AG09309 (cell line): ENCODE results near the gene ATP9B.

Experiments used
- DNase-seq: peaks from one replicate; pipeline ENCODE4 v3.0.0-alpha.2; 2010; ENCODE audit warnings: low read depth
- H3K4me3 ChIP-seq: 2 replicates; pipeline ENCODE4 v1.5.1; 2011; ENCODE audit warnings: mild to moderate bottlenecking, low read depth, low read length, moderate library complexity; ENCODE audit not compliant: control insufficient read depth
- CTCF ChIP-seq: IDR thresholded peaks from 2 replicates; pipeline ENCODE4 v1.5.1; 2011; ENCODE audit warnings: mild to moderate bottlenecking, low read depth, low read length, inconsistent platforms; ENCODE audit not compliant: insufficient read depth, control insufficient read depth; ENCODE audit errors: missing control alignments

Gene ATP9B

DNA sequence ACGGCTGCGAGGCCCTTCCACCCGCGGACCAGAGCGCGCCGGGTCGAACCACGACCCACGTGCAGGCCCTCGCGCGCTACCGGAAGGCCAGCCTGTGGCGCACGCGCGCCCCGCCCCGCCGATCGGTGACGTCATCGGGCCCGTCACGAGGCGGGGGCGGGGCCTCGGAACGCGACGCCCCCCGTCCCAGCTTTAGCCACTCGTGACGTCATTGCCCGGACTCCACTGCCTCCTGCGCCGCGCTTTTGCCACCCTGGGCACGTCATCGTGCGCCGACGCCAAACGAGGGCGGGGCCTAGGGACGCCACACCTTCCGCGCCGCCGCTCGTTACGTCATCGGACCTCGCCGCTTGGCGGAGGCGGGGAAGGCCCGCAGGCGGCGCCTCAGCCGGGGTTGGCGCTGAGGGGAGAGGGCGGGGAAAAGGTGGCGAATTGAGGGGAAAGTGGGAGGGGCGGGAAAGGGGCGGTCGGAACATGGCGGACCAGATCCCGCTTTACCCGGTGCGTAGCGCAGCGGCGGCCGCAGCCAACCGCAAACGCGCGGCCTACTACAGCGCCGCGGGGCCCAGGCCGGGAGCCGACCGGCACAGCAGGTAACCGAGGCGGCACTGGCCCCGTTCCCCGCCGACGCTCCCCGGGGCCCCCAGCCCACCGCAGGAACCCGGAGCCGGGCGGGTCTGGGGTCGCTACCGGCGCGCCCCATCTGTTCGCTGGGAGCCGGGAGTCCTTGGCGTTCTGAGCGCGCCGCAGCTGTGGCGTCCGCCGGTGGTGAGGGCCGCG is at the start of gene ATP9B:
Gene ATP9B (plus strand): TSS at position 458 of the 780 bp plus-strand sequence. CDS start 17 bp downstream, at position 475.
- TF ChIP-seq CTCF: no peak
- H3K4me3 ChIP-seq: peak within 1 kb of the TSS; percentile 58
- peak; percentile 82 for DNase-seq

DNA sequence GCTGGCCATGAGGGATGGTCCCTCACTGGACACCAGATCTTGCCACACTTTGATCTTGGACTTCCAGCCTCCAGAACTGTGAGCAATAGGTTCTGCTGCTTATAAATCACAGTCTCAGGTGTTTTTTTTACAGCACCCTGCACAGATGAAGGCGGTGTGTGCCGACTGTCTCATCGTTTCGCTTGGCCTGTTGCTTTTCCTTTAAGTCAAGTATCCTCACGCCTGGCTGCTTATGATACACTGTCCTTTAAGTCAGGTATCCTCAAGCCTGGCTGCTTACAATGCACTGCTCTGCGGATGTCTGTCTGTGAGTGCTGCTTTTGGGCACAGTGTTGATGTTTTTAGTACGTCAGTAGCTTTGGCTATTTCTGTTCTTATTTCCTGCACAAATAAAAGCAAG is 49.3 kb upstream of the ATP9B start:
- H3K4me3 ChIP-seq: no peak overlapping the region
- no peak for DNase-seq
- no peak for TF ChIP-seq CTCF

- DNase-seq: no peak
- H3K4me3 ChIP-seq: no peak overlapping the region
- TF ChIP-seq CTCF: no peak
These were observed 46.6 kb upstream of the ATP9B start for GRCh38 chr18:79022603-79023002.

DNA sequence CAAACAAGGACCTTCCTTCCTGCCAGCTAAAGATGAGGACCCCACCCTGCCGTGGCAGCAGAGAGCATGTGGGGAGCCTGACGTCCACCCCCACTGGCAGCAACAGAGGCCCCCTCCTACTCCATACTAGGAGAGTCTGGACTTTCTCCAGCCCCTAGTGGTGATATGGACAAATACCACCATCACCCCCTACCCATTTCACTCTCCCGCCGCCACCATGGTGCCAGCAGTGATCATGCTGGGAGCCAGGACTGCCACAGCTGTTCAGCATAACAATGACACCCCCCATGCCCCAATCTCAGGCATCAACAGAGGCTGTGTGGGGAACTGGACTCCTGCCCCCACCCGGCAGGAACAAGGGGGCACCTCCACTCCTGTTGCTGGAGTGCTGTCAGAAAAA is 42.7 kb upstream of the ATP9B start:
- no peak for TF ChIP-seq CTCF
- DNase-seq: no peak
- no peak overlapping the region for H3K4me3 ChIP-seq

- H3K4me3 ChIP-seq: no peak overlapping the region
- TF ChIP-seq CTCF: no peak
- no peak for DNase-seq
These were observed 38.5 kb upstream of the ATP9B start for GRCh38 chr18:79030680-79031079.

DNA sequence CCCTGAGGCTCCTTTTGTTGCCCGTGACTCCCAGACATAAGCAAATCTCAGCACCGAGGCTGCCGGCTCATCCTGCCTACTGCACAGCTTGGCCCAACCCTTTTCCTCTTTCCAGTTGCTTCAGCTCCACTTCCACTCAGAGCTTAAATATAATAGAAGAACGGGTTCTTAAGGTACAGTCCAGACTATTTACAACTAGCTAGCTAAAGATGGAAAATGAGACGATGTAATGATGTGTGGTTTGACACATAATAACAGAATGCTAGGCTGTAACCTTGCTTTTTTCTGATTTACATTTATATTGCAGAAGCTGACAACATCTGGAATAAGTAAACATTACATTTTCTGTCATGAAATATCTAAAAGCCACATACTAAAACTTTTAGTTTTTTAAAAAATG is 26.9 kb upstream of the ATP9B start:
- no peak for DNase-seq
- TF ChIP-seq CTCF: no peak
- no peak overlapping the region for H3K4me3 ChIP-seq

DNA sequence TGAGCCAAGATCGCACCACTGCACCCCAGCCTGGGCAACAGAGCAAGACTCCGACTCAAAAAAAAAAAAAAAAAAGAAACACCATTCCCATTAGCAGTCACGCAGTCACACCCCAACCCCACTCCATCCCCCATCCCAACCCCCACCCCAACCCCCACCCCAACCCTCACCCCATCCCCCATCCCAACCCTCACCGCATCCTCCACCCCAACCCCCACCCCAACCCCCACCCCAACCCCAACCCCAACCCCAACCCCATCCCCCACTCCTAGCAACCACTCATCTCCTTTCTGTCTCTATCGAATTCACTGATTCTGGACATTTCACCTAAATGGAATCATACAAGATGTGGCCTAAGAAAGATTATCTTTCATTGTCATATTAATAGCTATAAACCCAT is 25.9 kb upstream of the ATP9B start:
- no peak for DNase-seq
- TF ChIP-seq CTCF: no peak
- no peak overlapping the region for H3K4me3 ChIP-seq
